Measurements from ENCODE around the gene NTRK2. TPM values are rescaled to one million over a fixed set of nuclear protein-coding genes. Genes with fewer than 3 reads are reported as not detected.

Gene NTRK2
- total and polyA plus RNA-seq, 10 of the 15 experiments (the other 5 are each of a cell fraction or from before 2014, with no cell fraction given) = 0.42 to 4.6 (median 0.65) TPM

DNA sequence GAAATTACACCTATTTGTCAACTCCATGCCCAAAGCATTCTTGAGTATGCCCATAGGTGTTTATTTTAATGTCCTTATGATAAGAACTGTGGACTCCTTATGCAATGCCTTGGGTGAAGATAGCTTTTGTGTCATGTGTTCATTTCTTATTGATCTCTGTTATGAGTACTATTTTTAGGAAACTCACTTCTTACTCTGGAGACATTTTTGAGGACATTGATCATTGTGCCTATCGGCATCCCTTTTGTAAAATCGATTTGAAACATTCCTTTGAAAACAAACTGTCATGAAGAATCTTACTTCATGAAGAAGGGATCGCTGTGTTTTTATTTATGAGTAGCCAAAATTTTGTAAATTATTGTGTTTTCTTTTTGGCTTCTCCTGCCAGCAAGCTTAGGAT lies 257.3 kb downstream of the NTRK2 start:
- Histone ChIP-seq H4K20me1 (ENCODE audit: control insufficient read depth, insufficient read depth) (no peaks in the 10 kb centered on the region), H3K4me2 (ENCODE audit: control insufficient read depth, insufficient read depth) (no peak overlapping the region), H3K27ac (ENCODE audit: control insufficient read depth, insufficient read depth) (no peak overlapping the region), H3K4me3 (no peak overlapping the region), H3K9me3 (replicated peaks; ENCODE audit: control insufficient read depth, insufficient read depth, low read length) (no peaks in the 10 kb centered on the region), H2AFZ (ENCODE audit: control insufficient read depth, low read depth, low read length) (no peak overlapping the region), H3K79me2 (ENCODE audit: control insufficient read depth, insufficient read depth, low read length) (no peaks in the 10 kb centered on the region), H3K27me3 (replicated peaks in 1 of 2; ENCODE audit: control insufficient read depth in 2 of 2, insufficient read depth in 2 of 2, low read length in 1 of 2) (no peaks in the 10 kb centered on the region), H3K9ac (ENCODE audit: control insufficient read depth, insufficient read depth, low read length) (no peak overlapping the region), H3K36me3 (ENCODE audit: control insufficient read depth in 2 of 2, insufficient read depth in 2 of 2, low read length in 1 of 2) (no peaks in the 10 kb centered on the region), H3K4me1 (ENCODE audit: control insufficient read depth, insufficient read depth, low read length) (no peaks in the 10 kb centered on the region)
- no peak for ATAC-seq
- SMC1A ChIA-PET (ENCODE audit: uncharacterized antibody, unreplicated experiment) = no interaction called here
- in situ Hi-C loops (cut with MboI) (no loop called here), intact Hi-C loops (cut with micrococcal nuclease; ENCODE audit: unreplicated experiment) (no loop called here)
- DNase-seq (ENCODE audit: low read depth, low spot score) = no peak
- BruUV-seq (replicated peaks) = no TSS peak
- POLR2A ChIA-PET = no interaction called here
- 32% methylated on average over 3 of the region's 3 CpGs for WGBS (ENCODE audit: insufficient coverage, insufficient replicate concordance, low lambda C conversion rate, missing lambda C conversion rate)
- no peak for FAIRE-seq
- CTCF ChIA-PET = no interaction called here
- TF ChIP-seq DPF2 (IDR thresholded peaks at IDR 0.05) = no peak
- TF ChIP-seq YBX1 (IDR thresholded peaks at IDR 0.05) = no peak
- TF ChIP-seq CREB1 (IDR thresholded peaks at IDR 0.05; ENCODE audit: low read depth) = no peak
- no peak for TF ChIP-seq IKZF2 (IDR thresholded peaks at IDR 0.05)
- TF ChIP-seq RFX5 (IDR thresholded peaks at IDR 0.05; ENCODE audit: low read depth, low read length) = no peak
- TF ChIP-seq PAX5 (IDR thresholded peaks at IDR 0.05; ENCODE audit: borderline replicate concordance, low read depth, low read length) = no peak
- TF ChIP-seq, protein P1, sequence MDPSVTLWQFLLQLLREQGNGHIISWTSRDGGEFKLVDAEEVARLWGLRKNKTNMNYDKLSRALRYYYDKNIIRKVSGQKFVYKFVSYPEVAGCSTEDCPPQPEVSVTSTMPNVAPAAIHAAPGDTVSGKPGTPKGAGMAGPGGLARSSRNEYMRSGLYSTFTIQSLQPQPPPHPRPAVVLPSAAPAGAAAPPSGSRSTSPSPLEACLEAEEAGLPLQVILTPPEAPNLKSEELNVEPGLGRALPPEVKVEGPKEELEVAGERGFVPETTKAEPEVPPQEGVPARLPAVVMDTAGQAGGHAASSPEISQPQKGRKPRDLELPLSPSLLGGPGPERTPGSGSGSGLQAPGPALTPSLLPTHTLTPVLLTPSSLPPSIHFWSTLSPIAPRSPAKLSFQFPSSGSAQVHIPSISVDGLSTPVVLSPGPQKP (IDR thresholded peaks at IDR 0.05; ENCODE audit: low read depth, low read length) = no peak
- no peak for TF ChIP-seq SMARCA5 (IDR thresholded peaks at IDR 0.05)
- RAD21 ChIA-PET (ENCODE audit: unreplicated experiment) = no interaction called here

DNA sequence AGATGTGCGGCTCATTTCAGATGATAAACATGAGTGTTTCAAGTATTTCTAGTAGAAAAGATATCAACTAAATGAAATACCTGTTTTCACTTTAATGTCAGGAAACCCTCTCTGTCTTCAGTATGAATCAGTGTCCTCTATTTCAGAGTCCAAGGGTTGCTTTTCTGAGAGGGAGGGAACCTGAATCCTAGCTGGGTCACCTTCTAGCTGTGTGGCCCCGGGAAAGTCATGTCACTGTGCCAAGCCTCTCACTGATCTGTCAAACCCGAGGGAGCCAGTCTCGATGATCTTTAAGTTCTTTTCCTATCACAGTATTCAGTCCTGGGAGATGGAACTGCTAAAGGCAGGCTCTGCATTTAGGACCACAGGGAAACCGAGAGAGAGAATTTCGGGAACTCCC lies 258.9 kb downstream of the NTRK2 start:
- Histone ChIP-seq H3K79me2 (ENCODE audit: control insufficient read depth, insufficient read depth, low read length) (no peaks in the 10 kb centered on the region), H3K27ac (ENCODE audit: control insufficient read depth, insufficient read depth) (no peak overlapping the region), H3K27me3 (replicated peaks in 1 of 2; ENCODE audit: control insufficient read depth in 2 of 2, insufficient read depth in 2 of 2, low read length in 1 of 2) (no peaks in the 10 kb centered on the region), H3K9me3 (replicated peaks; ENCODE audit: control insufficient read depth, insufficient read depth, low read length) (no peaks in the 10 kb centered on the region), H3K4me2 (ENCODE audit: control insufficient read depth, insufficient read depth) (no peak overlapping the region), H3K4me1 (ENCODE audit: control insufficient read depth, insufficient read depth, low read length) (no peaks in the 10 kb centered on the region), H3K9ac (ENCODE audit: control insufficient read depth, insufficient read depth, low read length) (no peak overlapping the region), H4K20me1 (ENCODE audit: control insufficient read depth, insufficient read depth) (no peaks in the 10 kb centered on the region), H3K4me3 (no peak overlapping the region), H2AFZ (ENCODE audit: control insufficient read depth, low read depth, low read length) (no peak overlapping the region), H3K36me3 (ENCODE audit: control insufficient read depth in 2 of 2, insufficient read depth in 2 of 2, low read length in 1 of 2) (no peaks in the 10 kb centered on the region)
- CTCF ChIA-PET = no interaction called here
- no peak for FAIRE-seq
- DNase-seq (ENCODE audit: low read depth, low spot score) = no peak
- intact Hi-C loops (cut with micrococcal nuclease; ENCODE audit: unreplicated experiment) (no loop called here), in situ Hi-C loops (cut with MboI) (no loop called here)
- WGBS (ENCODE audit: insufficient coverage, insufficient replicate concordance, low lambda C conversion rate, missing lambda C conversion rate) = 50% methylated on average over 6 of the region's 6 CpGs
- BruUV-seq (replicated peaks) = no TSS peak
- POLR2A ChIA-PET = no interaction called here
- SMC1A ChIA-PET (ENCODE audit: uncharacterized antibody, unreplicated experiment) = no interaction called here
- no peak for TF ChIP-seq KLF5 (IDR thresholded peaks at IDR 0.05; ENCODE audit: partially characterized antibody)
- RAD21 ChIA-PET (ENCODE audit: unreplicated experiment) = no interaction called here
- ATAC-seq = no peak
